NCI-H1105 (cell line): ENCODE data around the gene PNPLA7.
"Not testable (repeated sequence)": the region's sequence is repeated elsewhere in the genome, so short reads cannot be mapped to it uniquely, and the experiment has no call there.

Experiments
- DNase-seq: peaks from one replicate; lab custom pipeline; 2025; lab: John Stamatoyannopoulos, UW

PNPLA7 gene

GRCh38 chr9:137550231-137550621 is at the start of gene PNPLA7:
PNPLA7 (minus strand) TSS chr9:137550402; CDS start chr9:137550197, 205 bp downstream.
- DNase-seq = peak; percentile 75

GRCh38 chr9:137598943-137599342 is 48.7 kb upstream of the PNPLA7 start:
- no peak for DNase-seq

GRCh38 chr9:137596577-137596976 is 46.4 kb upstream of the PNPLA7 start:
- not testable (repeated sequence) for DNase-seq

GRCh38 chr9:137593176-137593575 is 43.0 kb upstream of the PNPLA7 start:
- no peak for DNase-seq

GRCh38 chr9:137592767-137593166 is 42.6 kb upstream of the PNPLA7 start:
- no peak for DNase-seq

- peak; percentile 79 for DNase-seq
These were observed 40.5 kb upstream of the PNPLA7 start, which contains the start of gene ZMYND19 for GRCh38 chr9:137590469-137591383. ZMYND19 (minus strand) TSS chr9:137590512; CDS start chr9:137590263, 249 bp downstream.

GRCh38 chr9:137590123-137590468 is 39.9 kb upstream of the PNPLA7 start:
- DNase-seq = no peak

GRCh38 chr9:137589441-137590122 is 39.4 kb upstream of the PNPLA7 start:
- DNase-seq = no peak

GRCh38 chr9:137588891-137589290 is 38.7 kb upstream of the PNPLA7 start:
- no peak for DNase-seq

GRCh38 chr9:137588311-137588710 is 38.1 kb upstream of the PNPLA7 start:
- no peak for DNase-seq

- DNase-seq = no peak
These were observed 36.7 kb upstream of the PNPLA7 start for GRCh38 chr9:137586854-137587253.

- no peak for DNase-seq
These were observed 33.8 kb upstream of the PNPLA7 start for GRCh38 chr9:137583957-137584356.

- DNase-seq = no peak
These were observed 33.1 kb upstream of the PNPLA7 start for GRCh38 chr9:137583347-137583746.

GRCh38 chr9:137582286-137582860 is 32.2 kb upstream of the PNPLA7 start:
- no peak for DNase-seq

GRCh38 chr9:137581361-137582285 is 31.4 kb upstream of the PNPLA7 start:
- no peak for DNase-seq

- no peak for DNase-seq
These were observed 30.7 kb upstream of the PNPLA7 start for GRCh38 chr9:137580954-137581322.

- DNase-seq = no peak
These were observed 30.2 kb upstream of the PNPLA7 start for GRCh38 chr9:137580209-137580953.

- DNase-seq = no peak
These were observed 29.0 kb upstream of the PNPLA7 start for GRCh38 chr9:137579259-137579604.

- peak; percentile 84 for DNase-seq
These were observed 28.5 kb upstream of the PNPLA7 start, which contains the start of gene DPH7 for GRCh38 chr9:137578518-137579258. DPH7 (minus strand) TSS chr9:137578925; CDS start chr9:137578777, 148 bp downstream.

- no peak for DNase-seq
These were observed 25.7 kb upstream of the PNPLA7 start for GRCh38 chr9:137575716-137576411.
